ENCODE data around the gene P2RX7. TPM values are rescaled to one million over a fixed set of nuclear protein-coding genes. Genes with fewer than 3 reads are reported as not detected.

Gene P2RX7
- total and polyA plus RNA-seq, 2 donors (not counting 3 experiments of a cell fraction or from before 2014, with no cell fraction given) = 1.3 to 8.1 TPM

DNA sequence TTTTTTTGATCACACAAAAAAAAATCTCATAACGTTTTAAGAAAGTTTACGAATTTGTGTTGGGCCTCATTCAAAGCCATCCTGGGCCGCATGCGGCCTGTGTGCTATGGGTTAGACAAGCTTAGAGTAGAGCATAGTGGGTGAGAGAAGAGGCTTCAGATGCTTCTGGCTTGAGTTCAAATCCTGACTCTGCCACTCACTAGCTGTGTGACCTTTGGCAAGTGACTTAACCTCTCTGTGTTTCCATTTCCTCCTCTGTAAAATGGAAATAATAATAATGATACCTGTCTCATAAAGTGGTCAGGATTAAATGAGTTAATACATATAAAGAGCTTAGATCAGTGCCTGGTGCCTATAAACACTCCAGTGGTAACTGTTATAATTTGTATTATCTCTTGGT is 83.4 kb downstream of the P2RX7 start:
- BruUV-seq (replicated peaks) = no TSS peak
- peaks cover 15% of the 10 kb centered on the region for H3K4me1 ChIP-seq (ENCODE audit: control insufficient read depth, extremely low read depth, insufficient read depth, low read length)
- H3K27ac ChIP-seq (ENCODE audit: insufficient read depth, low read depth, low read length) = no peak overlapping the region
- H3K27me3 ChIP-seq (ENCODE audit: control insufficient read depth in 2 of 2, insufficient read depth in 2 of 2, low read length in 2 of 2) = no peaks in the 10 kb centered on the region
- dilution Hi-C loops (cut with MboI; ENCODE audit: extremely low pct_ligation_motif_present, low sequenced_read_pairs) = no loop called here
- H2AFZ ChIP-seq (ENCODE audit: low read depth, low read length) = no peak overlapping the region
- intact Hi-C loops (cut with micrococcal nuclease) = no loop called here
- H3K36me3 ChIP-seq (ENCODE audit: control insufficient read depth in 2 of 2, extremely low read depth in 1 of 2, insufficient read depth in 2 of 2, low read length in 2 of 2) = peaks cover 0 to 3% of the 10 kb centered on the region in 2 experiments
- FAIRE-seq (no peak), DNase-seq (ENCODE audit: low read depth, low spot score) (no peak)
- H3K9ac ChIP-seq (replicated peaks; ENCODE audit: extremely low read depth, insufficient read depth, low read length) = no peak overlapping the region
- ChIA-PET CTCF (interaction anchor here (1.1 kb wide), 1 partner anchor 11 kb away, joined by 3 read pairs; no protein-coding TSS in a partner anchor), POLR2A (no interaction called here)
- H3K4me2 ChIP-seq (ENCODE audit: insufficient read depth, low read length) = no peak overlapping the region
- H3K9me3 ChIP-seq (replicated peaks; ENCODE audit: control insufficient read depth, insufficient read depth, low read length) = no peaks in the 10 kb centered on the region
- TF ChIP-seq EZH2 (IDR thresholded peaks at IDR 0.05; ENCODE audit: borderline replicate concordance, low read depth, low read length, severe bottlenecking) (no peak), JUN (IDR thresholded peaks at IDR 0.05; ENCODE audit: borderline replicate concordance, insufficient read depth, insufficient read length, low read depth) (no peak), MYC (IDR thresholded peaks at IDR 0.05; ENCODE audit: low read depth, low read length) (no peak), MAX (IDR thresholded peaks at IDR 0.05; ENCODE audit: insufficient read depth, insufficient read length) (no peak)
- no peaks in the 10 kb centered on the region for H3K79me2 ChIP-seq (ENCODE audit: control insufficient read depth, insufficient read depth, low read length)
- H3K9me1 ChIP-seq (replicated peaks; ENCODE audit: control insufficient read depth, extremely low read depth, insufficient read depth, low read length) = no peaks in the 10 kb centered on the region
- no peak overlapping the region for H3K4me3 ChIP-seq (replicated peaks in 1 of 3; ENCODE audit: insufficient read depth in 1 of 3, low read depth in 1 of 3, low read length in 3 of 3)
- H4K20me1 ChIP-seq (replicated peaks; ENCODE audit: control insufficient read depth, extremely low read depth, insufficient read depth, low read length) = no peaks in the 10 kb centered on the region

DNA sequence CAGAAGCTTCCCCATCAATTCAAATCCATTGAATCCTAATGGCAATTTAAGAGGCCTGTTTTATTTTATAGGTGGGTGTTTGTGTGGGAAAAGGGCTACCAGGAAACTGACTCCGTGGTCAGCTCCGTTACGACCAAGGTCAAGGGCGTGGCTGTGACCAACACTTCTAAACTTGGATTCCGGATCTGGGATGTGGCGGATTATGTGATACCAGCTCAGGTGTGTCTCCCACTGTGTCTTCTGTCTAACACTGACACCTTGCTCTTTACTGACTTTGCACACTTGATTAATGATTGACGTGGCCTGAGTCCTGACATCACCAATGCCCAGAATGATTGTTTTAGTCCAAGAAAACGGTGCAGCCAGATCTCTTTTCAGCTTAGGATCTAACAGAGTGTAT is 84.4 kb downstream of the P2RX7 start:
- no peak overlapping the region for H3K9ac ChIP-seq (replicated peaks; ENCODE audit: extremely low read depth, insufficient read depth, low read length)
- no peaks in the 10 kb centered on the region for H3K79me2 ChIP-seq (ENCODE audit: control insufficient read depth, insufficient read depth, low read length)
- H3K9me1 ChIP-seq (replicated peaks; ENCODE audit: control insufficient read depth, extremely low read depth, insufficient read depth, low read length) = no peaks in the 10 kb centered on the region
- POLR2A ChIA-PET = no interaction called here
- H3K4me2 ChIP-seq (ENCODE audit: insufficient read depth, low read length) = no peak overlapping the region
- H2AFZ ChIP-seq (ENCODE audit: low read depth, low read length) = no peak overlapping the region
- CTCF ChIA-PET = interaction anchor here (0.7 to 1.3 kb wide), 4 partner anchors 12 to 157 kb away, joined by 3 to 4 read pairs (median 3); no protein-coding TSS in a partner anchor
- no peak for TF ChIP-seq MAX (IDR thresholded peaks at IDR 0.05; ENCODE audit: insufficient read depth, insufficient read length)
- TF ChIP-seq JUN (IDR thresholded peaks at IDR 0.05; ENCODE audit: borderline replicate concordance, insufficient read depth, insufficient read length, low read depth) = no peak
- TF ChIP-seq, protein P1, sequence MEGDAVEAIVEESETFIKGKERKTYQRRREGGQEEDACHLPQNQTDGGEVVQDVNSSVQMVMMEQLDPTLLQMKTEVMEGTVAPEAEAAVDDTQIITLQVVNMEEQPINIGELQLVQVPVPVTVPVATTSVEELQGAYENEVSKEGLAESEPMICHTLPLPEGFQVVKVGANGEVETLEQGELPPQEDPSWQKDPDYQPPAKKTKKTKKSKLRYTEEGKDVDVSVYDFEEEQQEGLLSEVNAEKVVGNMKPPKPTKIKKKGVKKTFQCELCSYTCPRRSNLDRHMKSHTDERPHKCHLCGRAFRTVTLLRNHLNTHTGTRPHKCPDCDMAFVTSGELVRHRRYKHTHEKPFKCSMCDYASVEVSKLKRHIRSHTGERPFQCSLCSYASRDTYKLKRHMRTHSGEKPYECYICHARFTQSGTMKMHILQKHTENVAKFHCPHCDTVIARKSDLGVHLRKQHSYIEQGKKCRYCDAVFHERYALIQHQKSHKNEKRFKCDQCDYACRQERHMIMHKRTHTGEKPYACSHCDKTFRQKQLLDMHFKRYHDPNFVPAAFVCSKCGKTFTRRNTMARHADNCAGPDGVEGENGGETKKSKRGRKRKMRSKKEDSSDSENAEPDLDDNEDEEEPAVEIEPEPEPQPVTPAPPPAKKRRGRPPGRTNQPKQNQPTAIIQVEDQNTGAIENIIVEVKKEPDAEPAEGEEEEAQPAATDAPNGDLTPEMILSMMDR (IDR thresholded peaks at IDR 0.05; ENCODE audit: extremely low read depth in 1 of 2, insufficient read depth in 1 of 2, low read depth in 1 of 2, low read length in 2 of 2) = no peak
- H4K20me1 ChIP-seq (replicated peaks; ENCODE audit: control insufficient read depth, extremely low read depth, insufficient read depth, low read length) = no peaks in the 10 kb centered on the region
- H3K4me1 ChIP-seq (ENCODE audit: control insufficient read depth, extremely low read depth, insufficient read depth, low read length) = peaks cover 15% of the 10 kb centered on the region
- FAIRE-seq (no peak), DNase-seq (ENCODE audit: low read depth, low spot score) (no peak)
- H3K36me3 ChIP-seq (ENCODE audit: control insufficient read depth in 2 of 2, extremely low read depth in 1 of 2, insufficient read depth in 2 of 2, low read length in 2 of 2) = peaks cover 0 to 5% of the 10 kb centered on the region in 2 experiments
- intact Hi-C loops (cut with micrococcal nuclease) = no loop called here
- H3K9me3 ChIP-seq (replicated peaks; ENCODE audit: control insufficient read depth, insufficient read depth, low read length) = no peaks in the 10 kb centered on the region
- no peaks in the 10 kb centered on the region for H3K27me3 ChIP-seq (ENCODE audit: control insufficient read depth in 2 of 2, insufficient read depth in 2 of 2, low read length in 2 of 2)
- no TSS peak for BruUV-seq (replicated peaks)
- no peak overlapping the region for H3K4me3 ChIP-seq (replicated peaks in 1 of 3; ENCODE audit: insufficient read depth in 1 of 3, low read depth in 1 of 3, low read length in 3 of 3)
- dilution Hi-C loops (cut with MboI; ENCODE audit: extremely low pct_ligation_motif_present, low sequenced_read_pairs) = no loop called here
- H3K27ac ChIP-seq (ENCODE audit: insufficient read depth, low read depth, low read length) = no peak overlapping the region

All from endothelial cell of umbilical vein (primary cell).